CD14-positive monocyte (primary cell): ENCODE data around the gene AKR1C2. TPM values are rescaled to one million over a fixed set of nuclear protein-coding genes. Genes with fewer than 3 reads are reported as not detected.
"Not testable (repeated sequence)": the region's sequence is repeated elsewhere in the genome, so short reads cannot be mapped to it uniquely, and the experiment has no call there.

Source experiments
- DNase-seq, 3 donors: peaks; one replicate each; pipeline ENCODE4 v3.0.0-alpha.2; 2011 to 2022
- H2AFZ ChIP-seq: 2 replicates; pipeline ENCODE4 v1.6.0; 2012; ENCODE audit warnings: mild to moderate bottlenecking, low read depth, low read length, inconsistent platforms; ENCODE audit not compliant: insufficient read depth, poor library complexity, severe bottlenecking
- H3K27ac ChIP-seq, 2 donors: 1 replicate in 1 of 2; 2 replicates in 1 of 2; pipeline ENCODE4 v1.5.1; 2012 to 2013; ENCODE audit warnings: low read length in 2 of 2, control low read depth in 1 of 2, inconsistent platforms in 1 of 2, low read depth in 1 of 2, mild to moderate bottlenecking in 1 of 2
- H3K27me3 ChIP-seq, 2 donors: one replicate each; pipeline versions ENCODE4 v1.6.0 to v1.6.1; 2011 to 2013; ENCODE audit warnings: low read length in 2 of 2; ENCODE audit not compliant: control insufficient read depth in 2 of 2, insufficient read depth in 2 of 2
- H3K36me3 ChIP-seq, 2 donors: replicated peaks in 1 of 2; 1 replicate in 1 of 2; 2 replicates in 1 of 2; pipeline versions ENCODE4 v1.5.1 to v1.6.1; 2012 to 2013; ENCODE audit warnings: low read length in 2 of 2, control low read depth in 1 of 2, inconsistent platforms in 1 of 2, mild to moderate bottlenecking in 1 of 2; ENCODE audit not compliant: insufficient read depth in 2 of 2, control insufficient read depth in 1 of 2
- H3K4me1 ChIP-seq, 2 donors: 1 replicate in 1 of 2; 2 replicates in 1 of 2; pipeline versions ENCODE4 v1.5.1 to v1.6.1; 2012 to 2013; ENCODE audit warnings: low read length in 2 of 2, control low read depth in 1 of 2, inconsistent platforms in 1 of 2, mild to moderate bottlenecking in 1 of 2, moderate library complexity in 1 of 2; ENCODE audit not compliant: insufficient read depth in 2 of 2, control insufficient read depth in 1 of 2
- H3K4me2 ChIP-seq: replicated peaks from 2 replicates; pipeline ENCODE3; 2012; ENCODE audit warnings: low read length, moderate library complexity, mild to moderate bottlenecking; ENCODE audit not compliant: poor library complexity, severe bottlenecking; ENCODE audit errors: extremely low read depth
- H3K4me3 ChIP-seq, 3 experiments: fragments of 200-600 bp in 1 of 3; sonication (generic) in 1 of 3; replicated peaks in 1 of 3; 1 replicate in 2 of 3; 2 replicates in 1 of 3; pipeline ENCODE4 v1.5.1; 2011 to 2013; ENCODE audit warnings: low read length in 3 of 3, mild to moderate bottlenecking in 3 of 3, control low read depth in 2 of 3, low read depth in 2 of 3, inconsistent platforms in 1 of 3, moderate library complexity in 1 of 3
- H3K79me2 ChIP-seq: 2 replicates; pipeline ENCODE4 v1.6.0; 2012; ENCODE audit warnings: mild to moderate bottlenecking, control low read depth, inconsistent platforms, low read length, moderate library complexity; ENCODE audit not compliant: insufficient read depth
- H3K9ac ChIP-seq: 2 replicates; pipeline ENCODE4 v1.6.0; 2017; ENCODE audit warnings: low read length, mild to moderate bottlenecking; ENCODE audit not compliant: insufficient read depth, poor library complexity, severe bottlenecking
- H3K9me3 ChIP-seq, 2 donors: replicated peaks in 1 of 2; 1 replicate in 1 of 2; 2 replicates in 1 of 2; pipeline versions ENCODE4 v1.5.1 to v1.6.1; 2012 to 2013; ENCODE audit warnings: low read length in 2 of 2, control low read depth in 1 of 2; ENCODE audit not compliant: control insufficient read depth in 1 of 2, insufficient read depth in 1 of 2
- H4K20me1 ChIP-seq: 2 replicates; pipeline ENCODE4 v1.6.0; 2012; ENCODE audit warnings: mild to moderate bottlenecking, low read length, control low read depth, moderate library complexity; ENCODE audit not compliant: insufficient read depth
- H3K27ac Mint-ChIP-seq, 7 donors: one replicate each; pipeline ENCODE4 v1.8.0; 2020; ENCODE audit warnings: mild to moderate bottlenecking in 7 of 7, mixed read lengths in 7 of 7, moderate library complexity in 6 of 7, inconsistent platforms in 2 of 7
- H3K27me3 Mint-ChIP-seq, 3 donors: one replicate each; pipeline ENCODE4 v1.8.0; 2021 to 2022; ENCODE audit warnings: low read depth in 3 of 3, mild to moderate bottlenecking in 3 of 3, mixed read lengths in 3 of 3, moderate library complexity in 3 of 3, inconsistent platforms in 1 of 3
- H3K36me3 Mint-ChIP-seq, 2 donors: one replicate each; pipeline ENCODE4 v1.8.0; 2020; ENCODE audit warnings: mixed read lengths in 2 of 2, inconsistent platforms in 1 of 2, mild to moderate bottlenecking in 1 of 2
- H3K4me1 Mint-ChIP-seq: one replicate; pipeline ENCODE4 v1.8.0; 2020; ENCODE audit warnings: mild to moderate bottlenecking, mixed read lengths
- H3K4me3 Mint-ChIP-seq, 2 donors: one replicate each; pipeline ENCODE4 v1.8.0; 2020; ENCODE audit warnings: mild to moderate bottlenecking in 2 of 2, mixed read lengths in 2 of 2, moderate library complexity in 1 of 2
- H3K9me3 Mint-ChIP-seq, 7 donors: one replicate each; pipeline ENCODE4 v1.8.0; 2020 to 2022; ENCODE audit warnings: mixed read lengths in 7 of 7, mild to moderate bottlenecking in 6 of 7, moderate library complexity in 6 of 7, inconsistent platforms in 2 of 7
- WGBS: methylation state at CpG from one replicate; pipeline ENCODE4 v1.1.5; 2013; ENCODE audit warnings: missing lambda C conversion rate; ENCODE audit not compliant: insufficient coverage; 5-methylcytosine and 5-hydroxymethylcytosine counted together
- intact Hi-C, 2 donors: fragments of 100-400 bp; cut with micrococcal nuclease; formaldehyde crosslinking; loops; one replicate each; pipeline versions ENCODE4 v1.15.0 to v1.15.1; 2023
- polyA plus RNA-seq, 3 donors: library from polyadenylated mRNA; depleted of rRNA in 1 of 3; unstranded in 2 of 3; stranded (reverse) in 1 of 3; fragments of 300-500 nt in 2 of 3; fragments of >200 nt in 1 of 3; fragmentation: Illumina TruSeq in 2 of 3; gene quantifications; 1 replicate in 2 of 3; 2 replicates in 1 of 3; pipeline ENCODE4 v1.2.3, GENCODE V29; 2012 to 2021

Gene AKR1C2
- polyA plus RNA-seq, 3 donors: 0.13 TPM; not detected in 2

GRCh38 chr10:4965763-4966162 lies 37.9 kb downstream of the AKR1C2 start:
- H3K27ac Mint-ChIP-seq, H2AFZ ChIP-seq, H3K9ac ChIP-seq, H3K4me3 Mint-ChIP-seq, H3K27me3 Mint-ChIP-seq, intact Hi-C loops, H3K36me3 ChIP-seq, H3K79me2 ChIP-seq, H3K36me3 Mint-ChIP-seq, H4K20me1 ChIP-seq, H3K9me3 Mint-ChIP-seq, H3K4me2 ChIP-seq, H3K4me3 ChIP-seq, H3K4me1 Mint-ChIP-seq, H3K27ac ChIP-seq, H3K9me3 ChIP-seq, DNase-seq, H3K4me1 ChIP-seq, H3K27me3 ChIP-seq: not testable (repeated sequence)
- no CpG with 5 or more reads among the region's 4 CpGs for WGBS

DNA sequence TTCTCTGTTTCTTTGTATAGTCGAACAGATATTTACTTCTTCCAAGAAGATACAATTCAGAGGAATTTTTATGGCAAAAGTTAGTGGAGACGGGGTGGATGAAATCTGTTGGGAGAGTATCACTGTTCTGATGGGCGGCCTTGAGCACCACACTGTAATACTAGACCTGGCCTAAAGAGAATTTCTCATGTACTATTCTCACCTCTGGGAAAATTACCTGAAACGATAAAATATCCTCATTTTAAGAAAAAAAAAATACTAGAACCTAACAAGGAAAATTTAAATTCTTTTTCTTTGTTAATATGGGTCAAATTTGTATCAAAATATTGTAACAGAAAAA lies 39.9 kb downstream of the AKR1C2 start:
- H3K27me3 Mint-ChIP-seq, H3K27ac Mint-ChIP-seq, H3K79me2 ChIP-seq, H3K4me1 Mint-ChIP-seq, H4K20me1 ChIP-seq, H3K9me3 ChIP-seq, H2AFZ ChIP-seq, H3K9me3 Mint-ChIP-seq, DNase-seq, H3K4me1 ChIP-seq, H3K4me2 ChIP-seq, intact Hi-C loops, H3K4me3 Mint-ChIP-seq, H3K36me3 ChIP-seq, H3K36me3 Mint-ChIP-seq, H3K27ac ChIP-seq, H3K27me3 ChIP-seq, H3K9ac ChIP-seq, H3K4me3 ChIP-seq: not testable (repeated sequence)
- WGBS: no CpG with 5 or more reads among the region's 4 CpGs

DNA sequence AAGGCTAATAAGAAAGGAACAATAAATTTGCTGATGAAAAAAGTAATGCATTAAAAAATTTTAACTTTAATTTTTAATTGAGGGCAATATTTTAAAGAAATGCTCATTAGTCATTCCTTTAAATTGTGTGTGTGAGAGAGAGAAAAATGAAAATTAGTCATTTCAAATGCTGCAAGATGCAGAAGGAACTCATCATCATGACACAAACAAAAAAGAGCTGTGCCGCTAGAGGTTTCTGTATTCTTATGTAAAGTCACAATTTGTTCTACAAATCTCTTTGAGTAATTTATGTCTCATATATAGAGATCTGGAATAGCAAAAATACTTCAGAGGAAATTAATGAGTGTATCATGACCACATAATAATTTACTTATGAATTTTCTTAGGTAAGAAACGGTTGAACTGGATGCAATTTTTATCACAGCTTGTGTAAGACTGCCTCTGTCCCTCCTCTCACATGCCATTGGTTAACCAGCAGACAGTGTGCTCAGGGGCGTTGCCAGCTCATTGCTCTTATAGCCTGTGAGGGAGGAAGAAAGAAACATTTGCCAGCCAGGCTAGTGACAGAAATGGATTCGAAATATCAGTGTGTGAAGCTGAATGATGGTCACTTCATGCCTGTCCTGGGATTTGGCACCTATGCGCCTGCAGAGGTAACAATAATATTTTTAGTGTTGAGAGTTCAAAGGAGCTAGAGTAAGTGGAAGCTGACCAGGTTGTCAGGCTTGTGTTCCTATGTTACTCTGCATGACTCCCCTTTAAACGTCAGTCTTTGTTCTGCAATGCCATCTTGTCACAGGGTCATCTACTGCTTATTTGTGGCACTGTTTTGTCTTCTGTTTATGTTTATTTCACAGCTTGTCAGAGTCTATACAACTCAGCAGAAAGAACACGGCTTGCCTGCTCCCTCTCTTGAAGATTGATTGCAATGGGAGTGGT lies 40.5 kb downstream of the AKR1C2 start, which contains the start of gene AKR1C1:
Gene AKR1C1, plus strand, starts transcription at position 540 of the 939 bp plus-strand sequence. Its CDS starts 30 bp downstream, at position 570.
- H3K4me1 Mint-ChIP-seq, H3K9ac ChIP-seq, H3K4me3 ChIP-seq, H3K79me2 ChIP-seq, H3K36me3 Mint-ChIP-seq, H3K36me3 ChIP-seq, H3K4me3 Mint-ChIP-seq, H3K4me1 ChIP-seq, H3K27me3 ChIP-seq, H3K9me3 ChIP-seq, H3K9me3 Mint-ChIP-seq, intact Hi-C loops, H4K20me1 ChIP-seq, H3K27ac ChIP-seq, H3K4me2 ChIP-seq, H3K27me3 Mint-ChIP-seq, H2AFZ ChIP-seq: not testable (repeated sequence)
- no CpG with 5 or more reads among the region's 7 CpGs for WGBS
- peak; percentile 15 to 47 (median 39) for DNase-seq
- H3K27ac Mint-ChIP-seq: peak within 1 kb of the TSS in 1 of 7 donors; percentile 40

DNA sequence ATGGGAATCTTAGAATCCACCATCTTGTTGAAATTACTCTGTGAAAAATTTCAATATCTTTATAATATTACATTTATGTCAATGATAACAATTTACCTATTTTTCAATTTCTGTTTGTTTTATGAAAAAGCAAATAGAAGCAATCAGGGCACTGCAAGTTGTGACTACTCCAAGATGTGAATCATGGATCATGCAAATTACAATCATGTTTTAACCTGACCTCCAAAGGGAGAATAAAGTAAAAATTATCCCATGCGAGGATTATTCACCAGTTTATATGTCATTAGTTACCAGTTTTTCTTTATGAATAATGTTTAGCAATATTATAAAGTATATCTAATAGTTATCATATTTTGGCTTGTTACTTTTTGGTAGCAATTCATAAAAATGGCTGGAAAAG lies 41.3 kb downstream of the AKR1C2 start:
- DNase-seq, intact Hi-C loops, H3K4me3 ChIP-seq, H3K9ac ChIP-seq, H3K27ac ChIP-seq, H3K27ac Mint-ChIP-seq, H3K4me1 Mint-ChIP-seq, H3K4me2 ChIP-seq, H3K4me3 Mint-ChIP-seq, H3K9me3 ChIP-seq, H3K79me2 ChIP-seq, H2AFZ ChIP-seq, H3K36me3 ChIP-seq, H3K9me3 Mint-ChIP-seq, H3K27me3 Mint-ChIP-seq, H3K36me3 Mint-ChIP-seq, H3K27me3 ChIP-seq, H3K4me1 ChIP-seq, H4K20me1 ChIP-seq: not testable (repeated sequence)
- WGBS: no CpG with 5 or more reads among the region's 1 CpG
